SK-N-SH (cell line): ENCODE measurements around the gene WDR74. TPM values are rescaled to one million over a fixed set of nuclear protein-coding genes. Genes with fewer than 3 reads are reported as not detected.
A peak's percentile ranks its signal among the peaks of the same experiment; 100 is the strongest.

Experiments used
- CTCF ChIA-PET: fragments of 300-600, 350-600 bp; formaldehyde crosslinking; extraction: SDS; loops from one replicate; lab custom pipeline; 2021; lab: Yijun Ruan, JAX
- POLR2A ChIA-PET: fragments of 350-600 bp; sonication (Branson Sonifier 250); formaldehyde crosslinking; extraction: SDS; loops from one replicate; lab custom pipeline; 2020; ENCODE audit warnings: antibody characterized with exemption, inconsistent platforms; lab: Yijun Ruan, JAX
- DNase-seq: peaks from one replicate; pipeline ENCODE4 v3.0.0; 2012
- H2AFZ ChIP-seq: fragments of 200-600 bp; sonication (generic); 2 replicates; pipeline ENCODE4 v1.8.1; 2016; ENCODE audit warnings: antibody characterized with exemption, mild to moderate bottlenecking, low read depth
- H3F3A ChIP-seq: fragments of 200-600 bp; sonication (generic); replicated peaks from 2 replicates; pipeline ENCODE3; 2016; ENCODE audit warnings: antibody characterized with exemption, mild to moderate bottlenecking; ENCODE audit not compliant: insufficient read depth
- H3K27ac ChIP-seq, 2 experiments: fragments of 200-500 bp in 1 of 2; fragments of 200-600 bp in 1 of 2; sonication (Bioruptor generic) in 1 of 2; sonication (generic), shearing (Covaris generic) in 1 of 2; 2 replicates each; pipeline versions ENCODE4 v1.5.1 to v1.6.1; 2014 to 2016; ENCODE audit warnings: low read depth in 2 of 2, inconsistent platforms in 1 of 2, low read length in 1 of 2, mild to moderate bottlenecking in 1 of 2, mixed read lengths in 1 of 2
- H3K27me3 ChIP-seq: fragments of 200-600 bp; sonication (generic), shearing (Covaris generic); 2 replicates; pipeline ENCODE4 v1.6.1; 2016; ENCODE audit warnings: mixed run types; ENCODE audit not compliant: insufficient read depth
- H3K36me3 ChIP-seq, 2 experiments: fragments of 200-500 bp in 1 of 2; fragments of 200-600 bp in 1 of 2; sonication (Bioruptor generic) in 1 of 2; sonication (generic) in 1 of 2; replicated peaks in 1 of 2; 2 replicates each; pipeline versions ENCODE3 to v1.5.1; 2014 to 2016; ENCODE audit warnings: low read length in 1 of 2, mild to moderate bottlenecking in 1 of 2; ENCODE audit not compliant: insufficient read depth in 2 of 2, control insufficient read depth in 1 of 2
- H3K4me1 ChIP-seq, 2 experiments: fragments of 200-500 bp in 1 of 2; fragments of 200-600 bp in 1 of 2; sonication (Bioruptor generic) in 1 of 2; sonication (generic), shearing (Covaris generic) in 1 of 2; 2 replicates each; pipeline versions ENCODE4 v1.5.1 to v1.6.1; 2014 to 2016; ENCODE audit warnings: low read depth in 1 of 2, low read length in 1 of 2, mixed run types in 1 of 2; ENCODE audit not compliant: insufficient read depth in 2 of 2, control insufficient read depth in 1 of 2
- H3K4me2 ChIP-seq: fragments of 200-600 bp; sonication (generic), shearing (Covaris generic); 2 replicates; pipeline ENCODE4 v1.6.1; 2017; ENCODE audit warnings: mixed run types
- H3K4me3 ChIP-seq, 2 experiments: fragments of 200-500 bp in 1 of 2; fragments of 200-600 bp in 1 of 2; sonication (Bioruptor generic) in 1 of 2; sonication (generic), shearing (Covaris generic) in 1 of 2; 2 replicates each; pipeline versions ENCODE4 v1.5.1 to v1.8.1; 2014 to 2016; ENCODE audit warnings: low read depth in 2 of 2, inconsistent platforms in 1 of 2, low read length in 1 of 2, mild to moderate bottlenecking in 1 of 2, mixed read lengths in 1 of 2, moderate library complexity in 1 of 2
- H3K79me2 ChIP-seq: fragments of 200-600 bp; sonication (generic); 2 replicates; pipeline ENCODE4 v1.8.1; 2017; ENCODE audit warnings: mild to moderate bottlenecking; ENCODE audit not compliant: insufficient read depth
- H3K9ac ChIP-seq: fragments of 200-600 bp; sonication (generic); 2 replicates; pipeline ENCODE4 v1.6.1; 2017; ENCODE audit warnings: mixed run types
- H3K9me2 ChIP-seq: fragments of 200-600 bp; sonication (generic); 2 replicates; pipeline ENCODE4 v1.6.1; 2017; ENCODE audit warnings: mixed run types
- H3K9me3 ChIP-seq: fragments of 200-600 bp; sonication (generic); 2 replicates; pipeline ENCODE4 v1.6.1; 2017; ENCODE audit warnings: mixed run types, mild to moderate bottlenecking, moderate library complexity
- H4K20me1 ChIP-seq: fragments of 200-600 bp; sonication (generic); 2 replicates; pipeline ENCODE4 v1.6.1; 2017; ENCODE audit warnings: mild to moderate bottlenecking, mixed run types; ENCODE audit not compliant: insufficient read depth
- CHD2 ChIP-seq: fragments of 150-350 bp; IDR thresholded peaks from 2 replicates; pipeline ENCODE4 v1.6.1; 2018; ENCODE audit warnings: low read length; ENCODE audit not compliant: partially characterized antibody
- ELF1 ChIP-seq: IDR thresholded peaks from 2 replicates; pipeline ENCODE4 v1.4.0; 2012
- FOSL2 ChIP-seq: IDR thresholded peaks from 2 replicates; pipeline ENCODE4 v1.4.0; 2012; ENCODE audit warnings: low read depth, mild to moderate bottlenecking, moderate library complexity, borderline replicate concordance
- FOXJ3 ChIP-seq: sonication (generic); formaldehyde crosslinking; IDR thresholded peaks from 2 replicates; pipeline ENCODE4 v1.5.1; 2020; ENCODE audit warnings: mild to moderate bottlenecking, missing genetic modification reagents
- FOXM1 ChIP-seq: IDR thresholded peaks from 2 replicates; pipeline ENCODE4 v1.4.0; 2012; ENCODE audit warnings: low read depth, mild to moderate bottlenecking
- GABPA ChIP-seq: IDR thresholded peaks from 2 replicates; pipeline ENCODE4 v1.4.0; 2012; ENCODE audit warnings: low read depth, mild to moderate bottlenecking
- JUND ChIP-seq: IDR thresholded peaks from 2 replicates; pipeline ENCODE4 v1.4.0; 2012
- MEF2A ChIP-seq: IDR thresholded peaks from 2 replicates; pipeline ENCODE4 v1.4.0; 2012; ENCODE audit warnings: low read depth, borderline replicate concordance
- MXI1 ChIP-seq: IDR thresholded peaks from 2 replicates; pipeline ENCODE4 v1.6.1; 2012; ENCODE audit warnings: mild to moderate bottlenecking, low read depth, low read length, improper control_type of control experiment
- NRF1 ChIP-seq: IDR thresholded peaks from 2 replicates; pipeline ENCODE4 v1.6.1; 2012; ENCODE audit warnings: low read depth, mild to moderate bottlenecking, low read length
- POLR2AphosphoS5 ChIP-seq: IDR thresholded peaks from 2 replicates; pipeline ENCODE4 v1.6.1; 2012; ENCODE audit warnings: low read depth, low read length
- RCOR1 ChIP-seq: fragments of 150-350 bp; IDR thresholded peaks from 2 replicates; pipeline ENCODE4 v1.6.1; 2017; ENCODE audit warnings: antibody characterized with exemption, low read length
- REST ChIP-seq: IDR thresholded peaks from 2 replicates; pipeline ENCODE4 v1.6.1; 2012; ENCODE audit warnings: mild to moderate bottlenecking, low read depth, low read length, moderate library complexity
- RXRA ChIP-seq: IDR thresholded peaks from 2 replicates; pipeline ENCODE4 v1.4.0; 2012; ENCODE audit warnings: low read depth, mild to moderate bottlenecking, borderline replicate concordance
- SIN3A ChIP-seq: IDR thresholded peaks from 2 replicates; pipeline ENCODE4 v1.6.1; 2012; ENCODE audit warnings: low read depth, mild to moderate bottlenecking, low read length, moderate library complexity, borderline replicate concordance
- TAF1 ChIP-seq: IDR thresholded peaks from 2 replicates; pipeline ENCODE4 v1.6.1; 2012; ENCODE audit warnings: low read depth, mild to moderate bottlenecking, low read length, moderate library complexity, borderline replicate concordance
- TCF12 ChIP-seq: IDR thresholded peaks from 2 replicates; pipeline ENCODE4 v1.4.0; 2012
- USF2 ChIP-seq: fragments of 150-350 bp; IDR thresholded peaks from 2 replicates; pipeline ENCODE4 v1.6.1; 2017; ENCODE audit warnings: antibody characterized with exemption, low read length, low read depth, borderline replicate concordance
- YY1 ChIP-seq: IDR thresholded peaks from 2 replicates; pipeline ENCODE4 v1.4.0; 2012; ENCODE audit warnings: low read depth, mild to moderate bottlenecking
- ZBTB33 ChIP-seq: IDR thresholded peaks from 2 replicates; pipeline ENCODE4 v1.4.0; 2012; ENCODE audit warnings: low read depth, borderline replicate concordance
- WGBS: methylation state at CpG from one replicate; pipeline ENCODE4 v1.1.6; 2017; ENCODE audit warnings: low lambda C conversion rate; 5-methylcytosine and 5-hydroxymethylcytosine counted together
- polyA plus RNA-seq, 3 experiments: library from polyadenylated mRNA; depleted of rRNA; stranded (reverse); fragments of >200 nt; gene quantifications; 2 replicates each; pipeline ENCODE4 v1.2.3, GENCODE V29; 2012
- TF ChIP-seq, protein P1 (sequence below): IDR thresholded peaks from 2 replicates; pipeline ENCODE4 v1.4.0; 2012; ENCODE audit warnings: low read depth
- TF ChIP-seq, protein P2 (sequence below): IDR thresholded peaks from 2 replicates; pipeline ENCODE4; 2012
- TF ChIP-seq, protein P3 (sequence below): fragments of 200-600 bp; sonication (generic); IDR thresholded peaks from 2 replicates; pipeline ENCODE4 v1.6.1; 2017; ENCODE audit warnings: antibody characterized with exemption, mild to moderate bottlenecking, moderate library complexity

Gene WDR74
- polyA plus RNA-seq, 1 of the 3 experiments (the other 2 are of a cell fraction): 132 TPM

DNA sequence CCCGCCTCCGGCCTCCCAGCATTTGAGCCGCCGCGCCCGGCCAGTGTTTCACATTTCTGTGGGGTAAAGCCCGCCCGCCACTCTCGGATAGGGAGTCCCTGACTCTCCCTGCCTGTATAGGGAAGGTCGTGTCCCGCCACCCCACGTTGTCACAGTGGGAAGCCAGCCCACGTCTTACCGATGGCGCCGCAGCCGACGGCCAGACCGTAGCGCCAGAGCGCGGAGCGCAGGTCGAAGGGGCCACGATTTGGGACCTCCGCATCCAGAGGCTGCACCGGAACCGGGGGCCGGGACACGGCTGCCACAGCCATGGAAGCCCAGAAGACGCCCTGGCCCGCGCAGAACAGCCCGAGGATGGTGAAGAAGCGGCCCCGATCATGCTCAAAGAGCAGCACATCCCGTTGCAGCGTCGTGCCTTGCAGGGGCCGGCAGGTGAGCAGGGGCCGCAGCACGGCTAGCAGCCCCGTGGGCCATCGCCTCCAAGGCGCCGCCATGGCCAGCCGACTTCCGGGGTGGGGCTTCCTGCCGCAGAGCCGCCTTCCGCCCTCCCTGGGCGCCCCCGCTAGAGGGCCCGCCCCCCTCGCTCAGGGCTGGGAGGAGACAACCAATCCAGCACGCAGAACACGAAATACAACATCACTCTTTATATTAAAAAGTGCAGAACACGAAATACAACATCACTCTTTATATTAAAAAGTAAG, 47.7 kb downstream of the WDR74 start, which contains the start of gene TMEM223:
TMEM223 (minus strand) TSS at position 506 of the 701 bp plus-strand sequence; CDS start at position 494, 12 bp downstream.
- Histone ChIP-seq H3K36me3 (peaks cover 54 to 58% of the 10 kb centered on the region in 2 experiments), H3K4me3 (peak within 1 kb of the TSS; percentile 78 to 92), H3K9me2 (no peaks in the 10 kb centered on the region), H4K20me1 (no peaks in the 10 kb centered on the region), H3F3A (peaks cover 60% of the 10 kb centered on the region), H3K4me1 (peaks cover 9 to 24% of the 10 kb centered on the region in 2 experiments; a peak in 3 of 4 replicates), H3K9me3 (no peaks in the 10 kb centered on the region), H3K27ac (peak within 1 kb of the TSS; percentile 76 to 87), H3K27me3 (no peaks in the 10 kb centered on the region), H3K9ac (peak within 1 kb of the TSS; percentile 82), H3K79me2 (peaks cover 50% of the 10 kb centered on the region), H2AFZ (peak within 1 kb of the TSS; percentile 47), H3K4me2 (peak within 1 kb of the TSS; percentile 98)
- DNase-seq: peak; percentile 96
- ChIA-PET POLR2A (interaction anchor here (1.3 to 1.6 kb wide), 4 partner anchors 38 to 89 kb away, joined by 3 to 12 read pairs (median 5); partner anchors contain the start of genes SLC3A2 and ZBTB3), CTCF (interaction anchor here (0.7 to 1.6 kb wide), 4 partner anchors 9 to 1460 kb away, joined by 3 to 5 read pairs (median 4); no protein-coding TSS in a partner anchor)
- TF ChIP-seq TAF1: peak; percentile 92
- TF ChIP-seq, protein P1, sequence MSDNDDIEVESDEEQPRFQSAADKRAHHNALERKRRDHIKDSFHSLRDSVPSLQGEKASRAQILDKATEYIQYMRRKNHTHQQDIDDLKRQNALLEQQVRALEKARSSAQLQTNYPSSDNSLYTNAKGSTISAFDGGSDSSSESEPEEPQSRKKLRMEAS: no peak
- TF ChIP-seq GABPA: peak; percentile 85
- TF ChIP-seq MEF2A: no peak
- TF ChIP-seq JUND: no peak
- peak; percentile 8; the same call in 1 of the 2 replicates for TF ChIP-seq REST
- TF ChIP-seq, protein P2, sequence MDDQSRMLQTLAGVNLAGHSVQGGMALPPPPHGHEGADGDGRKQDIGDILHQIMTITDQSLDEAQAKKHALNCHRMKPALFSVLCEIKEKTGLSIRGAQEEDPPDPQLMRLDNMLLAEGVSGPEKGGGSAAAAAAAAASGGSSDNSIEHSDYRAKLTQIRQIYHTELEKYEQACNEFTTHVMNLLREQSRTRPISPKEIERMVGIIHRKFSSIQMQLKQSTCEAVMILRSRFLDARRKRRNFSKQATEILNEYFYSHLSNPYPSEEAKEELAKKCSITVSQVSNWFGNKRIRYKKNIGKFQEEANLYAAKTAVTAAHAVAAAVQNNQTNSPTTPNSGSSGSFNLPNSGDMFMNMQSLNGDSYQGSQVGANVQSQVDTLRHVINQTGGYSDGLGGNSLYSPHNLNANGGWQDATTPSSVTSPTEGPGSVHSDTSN: peak; percentile 17; the same call in 1 of the 2 replicates
- TF ChIP-seq RCOR1: no peak
- TF ChIP-seq ZBTB33: 0 out of 2 replicates have a peak, but pooled peaks have one; percentile 26
- TF ChIP-seq YY1: peak; percentile 91
- TF ChIP-seq SIN3A: peak; percentile 29; the same call in 1 of the 2 replicates
- no peak for TF ChIP-seq MXI1
- no peak for TF ChIP-seq TCF12
- no peak for TF ChIP-seq FOXJ3 (CRISPR knock-in tag)
- TF ChIP-seq, protein P3, sequence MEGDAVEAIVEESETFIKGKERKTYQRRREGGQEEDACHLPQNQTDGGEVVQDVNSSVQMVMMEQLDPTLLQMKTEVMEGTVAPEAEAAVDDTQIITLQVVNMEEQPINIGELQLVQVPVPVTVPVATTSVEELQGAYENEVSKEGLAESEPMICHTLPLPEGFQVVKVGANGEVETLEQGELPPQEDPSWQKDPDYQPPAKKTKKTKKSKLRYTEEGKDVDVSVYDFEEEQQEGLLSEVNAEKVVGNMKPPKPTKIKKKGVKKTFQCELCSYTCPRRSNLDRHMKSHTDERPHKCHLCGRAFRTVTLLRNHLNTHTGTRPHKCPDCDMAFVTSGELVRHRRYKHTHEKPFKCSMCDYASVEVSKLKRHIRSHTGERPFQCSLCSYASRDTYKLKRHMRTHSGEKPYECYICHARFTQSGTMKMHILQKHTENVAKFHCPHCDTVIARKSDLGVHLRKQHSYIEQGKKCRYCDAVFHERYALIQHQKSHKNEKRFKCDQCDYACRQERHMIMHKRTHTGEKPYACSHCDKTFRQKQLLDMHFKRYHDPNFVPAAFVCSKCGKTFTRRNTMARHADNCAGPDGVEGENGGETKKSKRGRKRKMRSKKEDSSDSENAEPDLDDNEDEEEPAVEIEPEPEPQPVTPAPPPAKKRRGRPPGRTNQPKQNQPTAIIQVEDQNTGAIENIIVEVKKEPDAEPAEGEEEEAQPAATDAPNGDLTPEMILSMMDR: no peak
- TF ChIP-seq POLR2AphosphoS5: peak; percentile 94
- TF ChIP-seq NRF1: no peak
- no peak for TF ChIP-seq CHD2
- no peak for TF ChIP-seq FOSL2
- no peak for TF ChIP-seq FOXM1
- no peak for TF ChIP-seq RXRA
- peak; percentile 74 for TF ChIP-seq ELF1
- TF ChIP-seq USF2: no peak
- 2% methylated on average over 9 of the region's 58 CpGs for WGBS
